MM.1S (cell line): ENCODE measurements around the gene IRS1.

Source experiments
- CTCF ChIP-seq: fragments of 300-600 bp; sonication (generic); IDR thresholded peaks from 2 replicates; pipeline ENCODE4 v1.5.1; 2016; ENCODE audit warnings: antibody characterized with exemption, low read length, mixed read lengths
- EZH2 ChIP-seq: fragments of 300-600 bp; sonication (generic); optimal IDR thresholded peaks from 2 replicates; pipeline ENCODE3; 2017; ENCODE audit warnings: low read depth, mild to moderate bottlenecking, antibody characterized with exemption, low read length, mixed read lengths
- EZH2phosphoT487 ChIP-seq: fragments of 300-600 bp; sonication (generic); IDR thresholded peaks from 2 replicates; pipeline ENCODE4 v1.6.1; 2018; ENCODE audit warnings: antibody characterized with exemption, low read length

GRCh38 chr2:226796840-226797288 lies 2.8 kb downstream of the IRS1 start:
- TF ChIP-seq EZH2phosphoT487 (no peak), EZH2 (no peak), CTCF (peak; percentile 34)
